GM12878 (cell line): ENCODE results near the gene NEFH. TPM values are rescaled to one million over a fixed set of nuclear protein-coding genes. Genes with fewer than 3 reads are reported as not detected.
A peak's percentile ranks its signal among the peaks of the same experiment; 100 is the strongest.

Experiments
- ATAC-seq: fragments of 200-7000 bp; cut with Tn5 transposase; 3 replicates; pipeline ENCODE4 v1.9.1; 2020; ENCODE audit warnings: mild to moderate bottlenecking, moderate library complexity
- BruUV-seq: library from RNA; stranded (reverse); fragments of 400-500 nt; replicated peaks from 2 replicates; lab custom pipeline; 2021; lab: Mats Ljungman, UMichigan
- CTCF ChIA-PET: fragments of 300-600 bp; sonication (Branson Sonifier 250); formaldehyde crosslinking; extraction: SDS; loops from one replicate; lab custom pipeline; 2021; ENCODE audit warnings: inconsistent platforms; lab: Yijun Ruan, JAX
- POLR2A ChIA-PET: fragments of 350-600 bp; formaldehyde crosslinking; extraction: SDS; loops from one replicate; lab custom pipeline; 2021; ENCODE audit warnings: inconsistent platforms; lab: Charles Lee
- RAD21 ChIA-PET: fragments of 300-600 bp; sonication (Branson Sonifier 250); formaldehyde crosslinking; loops from one replicate; lab custom pipeline; 2023; ENCODE audit warnings: antibody characterized with exemption; ENCODE audit not compliant: unreplicated experiment; lab: Charles Lee
- SMC1A ChIA-PET: fragments of 300-600 bp; sonication (Branson Sonifier 250); formaldehyde crosslinking; loops from one replicate; lab custom pipeline; 2023; ENCODE audit not compliant: unreplicated experiment, uncharacterized antibody; lab: Charles Lee
- DNase-seq: peaks from one replicate; pipeline ENCODE4 v3.0.0-alpha.2; 2011; ENCODE audit warnings: low read depth, low spot score
- FAIRE-seq: peaks from 3 replicates; lab custom pipeline; 2011; peaks lifted over from hg19 to GRCh38; lab: Jason Lieb, UNC
- H2AFZ ChIP-seq: 2 replicates; pipeline ENCODE4 v1.6.0; 2011; ENCODE audit warnings: low read depth, low read length, control low read depth; ENCODE audit not compliant: control insufficient read depth
- H3K27ac ChIP-seq: 2 replicates; pipeline ENCODE4 v1.5.1; 2011; ENCODE audit warnings: control low read depth; ENCODE audit not compliant: control insufficient read depth, insufficient read depth
- H3K27me3 ChIP-seq, 2 experiments: replicated peaks in 1 of 2; 2 replicates each; pipeline versions ENCODE4 v1.6.0 to v1.6.1; 2011; ENCODE audit warnings: low read length in 1 of 2; ENCODE audit not compliant: control insufficient read depth in 2 of 2, insufficient read depth in 2 of 2
- H3K36me3 ChIP-seq, 2 experiments: 2 replicates each; pipeline ENCODE4 v1.5.1; 2011; ENCODE audit warnings: low read length in 1 of 2; ENCODE audit not compliant: control insufficient read depth in 2 of 2, insufficient read depth in 2 of 2
- H3K4me1 ChIP-seq: 2 replicates; pipeline ENCODE4 v1.6.1; 2011; ENCODE audit warnings: mild to moderate bottlenecking, low read length, moderate library complexity, mixed read lengths; ENCODE audit not compliant: control insufficient read depth, insufficient read depth
- H3K4me2 ChIP-seq: 2 replicates; pipeline ENCODE4 v1.6.0; 2011; ENCODE audit warnings: control low read depth; ENCODE audit not compliant: control insufficient read depth, insufficient read depth
- H3K4me3 ChIP-seq: fragments of 200-600 bp; sonication (generic); 2 replicates; pipeline ENCODE4 v1.5.1; 2016
- H3K79me2 ChIP-seq: 2 replicates; pipeline ENCODE4 v1.6.0; 2011; ENCODE audit warnings: low read length; ENCODE audit not compliant: control insufficient read depth, insufficient read depth
- H3K9ac ChIP-seq: 2 replicates; pipeline ENCODE4 v1.8.0; 2011; ENCODE audit warnings: low read length, control low read depth, mixed read lengths; ENCODE audit not compliant: control insufficient read depth, insufficient read depth
- H3K9me3 ChIP-seq: replicated peaks from 3 replicates; pipeline ENCODE4 v1.5.1; 2011; ENCODE audit warnings: mild to moderate bottlenecking, low read length; ENCODE audit not compliant: control insufficient read depth, insufficient read depth
- H4K20me1 ChIP-seq: 2 replicates; pipeline ENCODE4 v1.6.0; 2011; ENCODE audit not compliant: control insufficient read depth, insufficient read depth
- BMI1 ChIP-seq: fragments of 450-650 bp; IDR thresholded peaks from 2 replicates; pipeline ENCODE4 v1.6.1; 2016; ENCODE audit warnings: mild to moderate bottlenecking, moderate library complexity, borderline replicate concordance
- ZZZ3 ChIP-seq: IDR thresholded peaks from 2 replicates; pipeline ENCODE4 v1.6.1; 2011; ENCODE audit warnings: low read depth; ENCODE audit not compliant: control insufficient read depth, insufficient read length
- WGBS: methylation state at CpG from one replicate; pipeline ENCODE4 v1.1.6; 2016; ENCODE audit warnings: low lambda C conversion rate; ENCODE audit not compliant: insufficient replicate concordance, insufficient coverage; ENCODE audit errors: missing lambda C conversion rate; 5-methylcytosine and 5-hydroxymethylcytosine counted together
- in situ Hi-C: fragments of 300-500 bp; cut with MboI; formaldehyde crosslinking; loops from 9 replicates; pipeline ENCODE4 v1.14.3; 2018; ENCODE audit warnings: mixed read lengths
- intact Hi-C: fragments of 100-400 bp; cut with micrococcal nuclease; formaldehyde crosslinking; loops from one replicate; pipeline ENCODE4 v1.14.2; 2022; ENCODE audit not compliant: unreplicated experiment
- polyA plus RNA-seq, 11 experiments: library from polyadenylated mRNA; depleted of rRNA in 4 of 11; unstranded in 6 of 11; stranded (reverse) in 5 of 11; fragments of >200 nt; fragmentation: Nextera tagmentation in 4 of 11; fragmentation: Illumina TruSeq in 1 of 11; extraction: Ambion mirVana in 4 of 11; extraction: Trizol in 1 of 11; gene quantifications; 1 replicate in 1 of 11; 2 replicates in 10 of 11; pipeline versions ENCODE4 v1.2.1 to v1.2.3, GENCODE V29; 2011 to 2016; ENCODE audit warnings: inconsistent platforms in 2 of 11, missing spikeins in 2 of 11, low read depth in 1 of 11
- total RNA-seq, 4 experiments: library from RNA; depleted of rRNA in 3 of 4; stranded (reverse); fragments of >200 nt in 3 of 4; fragmentation: Illumina TruSeq in 1 of 4; extraction: Trizol in 1 of 4; gene quantifications; 2 replicates each; pipeline versions ENCODE4 v1.2.1 to v1.2.3, GENCODE V29; 2013 to 2021
- TF ChIP-seq, protein P1 (sequence below): fragments of 450-650 bp; IDR thresholded peaks from 2 replicates; pipeline ENCODE4 v1.6.1; 2017; ENCODE audit warnings: mild to moderate bottlenecking, moderate library complexity
- TF ChIP-seq, protein P2 (sequence below): IDR thresholded peaks from 2 replicates; pipeline ENCODE4 v1.6.1; 2012; ENCODE audit warnings: low read depth, low read length, improper control_type of control experiment
- TF ChIP-seq, protein P3 (sequence below): IDR thresholded peaks from 2 replicates; pipeline ENCODE4 v1.6.1; 2012; ENCODE audit warnings: mild to moderate bottlenecking, low read depth, low read length

Gene NEFH
- total and polyA plus RNA-seq, 10 of the 15 experiments (the other 5 are each of a cell fraction or from before 2014, with no cell fraction given) = 0.02 to 0.25 (median 0.09) TPM

DNA sequence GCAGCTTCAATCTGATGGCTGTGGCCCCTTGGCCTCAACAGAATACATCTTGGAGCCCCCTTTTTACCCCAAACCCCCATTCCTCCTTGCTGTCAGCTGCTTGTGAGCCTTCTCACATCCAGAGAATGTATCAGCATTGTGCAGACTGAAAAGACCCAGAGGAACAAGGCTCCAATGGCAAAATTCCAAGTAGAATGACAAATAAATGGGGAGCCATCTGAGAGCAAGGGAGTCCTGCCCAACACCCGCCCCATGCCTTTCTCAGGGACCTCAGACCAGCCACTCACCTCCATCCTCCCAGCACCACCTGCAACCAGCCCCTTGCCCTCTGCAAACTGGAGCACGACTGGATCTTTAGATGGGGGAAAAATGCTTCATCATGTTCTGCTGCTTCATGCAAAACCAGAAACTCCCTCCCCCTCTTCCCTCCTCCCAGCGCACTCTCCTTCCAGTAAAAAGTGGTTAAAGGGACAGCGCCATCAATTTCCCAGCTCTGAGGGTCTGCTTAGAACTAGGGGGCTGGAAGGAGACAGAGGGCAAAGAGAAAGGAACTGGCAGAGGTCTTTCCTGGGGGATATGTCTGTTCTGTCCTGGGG is 2.2 kb upstream of the NEFH start (continued):
- TF ChIP-seq, protein P1, sequence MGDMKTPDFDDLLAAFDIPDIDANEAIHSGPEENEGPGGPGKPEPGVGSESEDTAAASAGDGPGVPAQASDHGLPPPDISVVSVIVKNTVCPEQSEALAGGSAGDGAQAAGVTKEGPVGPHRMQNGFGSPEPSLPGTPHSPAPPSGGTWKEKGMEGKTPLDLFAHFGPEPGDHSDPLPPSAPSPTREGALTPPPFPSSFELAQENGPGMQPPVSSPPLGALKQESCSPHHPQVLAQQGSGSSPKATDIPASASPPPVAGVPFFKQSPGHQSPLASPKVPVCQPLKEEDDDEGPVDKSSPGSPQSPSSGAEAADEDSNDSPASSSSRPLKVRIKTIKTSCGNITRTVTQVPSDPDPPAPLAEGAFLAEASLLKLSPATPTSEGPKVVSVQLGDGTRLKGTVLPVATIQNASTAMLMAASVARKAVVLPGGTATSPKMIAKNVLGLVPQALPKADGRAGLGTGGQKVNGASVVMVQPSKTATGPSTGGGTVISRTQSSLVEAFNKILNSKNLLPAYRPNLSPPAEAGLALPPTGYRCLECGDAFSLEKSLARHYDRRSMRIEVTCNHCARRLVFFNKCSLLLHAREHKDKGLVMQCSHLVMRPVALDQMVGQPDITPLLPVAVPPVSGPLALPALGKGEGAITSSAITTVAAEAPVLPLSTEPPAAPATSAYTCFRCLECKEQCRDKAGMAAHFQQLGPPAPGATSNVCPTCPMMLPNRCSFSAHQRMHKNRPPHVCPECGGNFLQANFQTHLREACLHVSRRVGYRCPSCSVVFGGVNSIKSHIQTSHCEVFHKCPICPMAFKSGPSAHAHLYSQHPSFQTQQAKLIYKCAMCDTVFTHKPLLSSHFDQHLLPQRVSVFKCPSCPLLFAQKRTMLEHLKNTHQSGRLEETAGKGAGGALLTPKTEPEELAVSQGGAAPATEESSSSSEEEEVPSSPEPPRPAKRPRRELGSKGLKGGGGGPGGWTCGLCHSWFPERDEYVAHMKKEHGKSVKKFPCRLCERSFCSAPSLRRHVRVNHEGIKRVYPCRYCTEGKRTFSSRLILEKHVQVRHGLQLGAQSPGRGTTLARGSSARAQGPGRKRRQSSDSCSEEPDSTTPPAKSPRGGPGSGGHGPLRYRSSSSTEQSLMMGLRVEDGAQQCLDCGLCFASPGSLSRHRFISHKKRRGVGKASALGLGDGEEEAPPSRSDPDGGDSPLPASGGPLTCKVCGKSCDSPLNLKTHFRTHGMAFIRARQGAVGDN = no peak
- TF ChIP-seq, protein P2, sequence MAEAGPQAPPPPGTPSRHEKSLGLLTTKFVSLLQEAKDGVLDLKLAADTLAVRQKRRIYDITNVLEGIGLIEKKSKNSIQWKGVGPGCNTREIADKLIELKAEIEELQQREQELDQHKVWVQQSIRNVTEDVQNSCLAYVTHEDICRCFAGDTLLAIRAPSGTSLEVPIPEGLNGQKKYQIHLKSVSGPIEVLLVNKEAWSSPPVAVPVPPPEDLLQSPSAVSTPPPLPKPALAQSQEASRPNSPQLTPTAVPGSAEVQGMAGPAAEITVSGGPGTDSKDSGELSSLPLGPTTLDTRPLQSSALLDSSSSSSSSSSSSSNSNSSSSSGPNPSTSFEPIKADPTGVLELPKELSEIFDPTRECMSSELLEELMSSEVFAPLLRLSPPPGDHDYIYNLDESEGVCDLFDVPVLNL = no peak
- no peak for TF ChIP-seq ZZZ3

DNA sequence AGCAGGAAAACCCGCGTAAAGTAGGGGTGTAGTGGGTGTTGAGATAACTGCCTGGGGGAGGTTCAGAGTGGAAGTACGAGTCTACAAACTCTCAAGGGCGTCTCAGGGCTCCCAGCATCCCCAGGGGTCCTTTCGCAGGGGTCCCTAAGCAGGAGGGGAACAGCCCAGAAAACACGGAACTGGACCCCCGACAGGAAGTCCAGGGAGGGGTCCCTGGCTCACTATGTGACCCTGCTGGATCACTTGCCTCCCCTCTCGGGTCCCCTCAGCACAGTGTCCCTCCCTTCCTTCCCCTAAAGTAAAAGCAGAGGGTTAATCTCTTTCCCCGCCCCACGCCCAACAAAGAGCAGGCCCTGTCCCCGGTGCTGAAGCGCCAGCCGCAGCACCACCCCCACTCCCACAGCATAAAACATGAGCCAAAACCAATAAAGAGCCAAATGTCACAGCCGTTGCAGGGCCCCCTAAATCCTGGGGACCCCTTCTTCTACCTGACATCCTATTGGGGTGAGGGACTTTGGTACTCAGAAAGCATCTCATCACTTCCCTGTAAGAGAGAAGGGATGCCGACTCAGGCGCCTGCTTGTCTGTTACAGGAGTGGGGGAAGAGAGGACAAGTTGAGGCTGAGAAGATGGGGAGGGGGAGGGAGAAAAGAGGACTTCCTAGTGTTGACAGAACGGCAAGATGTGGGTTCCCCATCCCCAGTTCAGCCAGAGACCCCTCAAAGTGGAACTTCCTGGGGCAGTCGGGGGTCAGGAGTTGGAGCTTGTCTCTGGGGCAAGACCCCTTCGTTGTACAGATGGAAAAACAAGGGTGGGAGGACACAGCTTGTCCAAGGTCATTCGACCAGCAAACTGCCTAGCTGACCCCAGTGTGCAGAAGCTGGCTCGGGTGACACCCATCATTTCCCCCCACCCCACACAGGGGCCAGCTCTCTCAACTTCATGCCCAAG is 1.4 kb upstream of the NEFH start:
- H3K27ac ChIP-seq = no peak overlapping the region
- H3K4me3 ChIP-seq = no peak overlapping the region
- in situ Hi-C loops = no loop called here
- peaks cover 0 to 3% of the 10 kb centered on the region in 2 experiments; a peak in 3 of 4 replicates for H3K27me3 ChIP-seq
- ATAC-seq (peak; percentile 29; the same call in 1 of the 3 replicates), DNase-seq (no peak), FAIRE-seq (no peak)
- TF ChIP-seq, protein P3, sequence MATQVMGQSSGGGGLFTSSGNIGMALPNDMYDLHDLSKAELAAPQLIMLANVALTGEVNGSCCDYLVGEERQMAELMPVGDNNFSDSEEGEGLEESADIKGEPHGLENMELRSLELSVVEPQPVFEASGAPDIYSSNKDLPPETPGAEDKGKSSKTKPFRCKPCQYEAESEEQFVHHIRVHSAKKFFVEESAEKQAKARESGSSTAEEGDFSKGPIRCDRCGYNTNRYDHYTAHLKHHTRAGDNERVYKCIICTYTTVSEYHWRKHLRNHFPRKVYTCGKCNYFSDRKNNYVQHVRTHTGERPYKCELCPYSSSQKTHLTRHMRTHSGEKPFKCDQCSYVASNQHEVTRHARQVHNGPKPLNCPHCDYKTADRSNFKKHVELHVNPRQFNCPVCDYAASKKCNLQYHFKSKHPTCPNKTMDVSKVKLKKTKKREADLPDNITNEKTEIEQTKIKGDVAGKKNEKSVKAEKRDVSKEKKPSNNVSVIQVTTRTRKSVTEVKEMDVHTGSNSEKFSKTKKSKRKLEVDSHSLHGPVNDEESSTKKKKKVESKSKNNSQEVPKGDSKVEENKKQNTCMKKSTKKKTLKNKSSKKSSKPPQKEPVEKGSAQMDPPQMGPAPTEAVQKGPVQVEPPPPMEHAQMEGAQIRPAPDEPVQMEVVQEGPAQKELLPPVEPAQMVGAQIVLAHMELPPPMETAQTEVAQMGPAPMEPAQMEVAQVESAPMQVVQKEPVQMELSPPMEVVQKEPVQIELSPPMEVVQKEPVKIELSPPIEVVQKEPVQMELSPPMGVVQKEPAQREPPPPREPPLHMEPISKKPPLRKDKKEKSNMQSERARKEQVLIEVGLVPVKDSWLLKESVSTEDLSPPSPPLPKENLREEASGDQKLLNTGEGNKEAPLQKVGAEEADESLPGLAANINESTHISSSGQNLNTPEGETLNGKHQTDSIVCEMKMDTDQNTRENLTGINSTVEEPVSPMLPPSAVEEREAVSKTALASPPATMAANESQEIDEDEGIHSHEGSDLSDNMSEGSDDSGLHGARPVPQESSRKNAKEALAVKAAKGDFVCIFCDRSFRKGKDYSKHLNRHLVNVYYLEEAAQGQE = peak; percentile 89
- no peak for TF ChIP-seq BMI1
- H3K79me2 ChIP-seq = no peaks in the 10 kb centered on the region
- H3K4me1 ChIP-seq = peaks cover 8% of the 10 kb centered on the region; the same call in 1 of the 2 replicates
- RAD21 ChIA-PET = no interaction called here
- SMC1A ChIA-PET = no interaction called here
- no peaks in the 10 kb centered on the region for H4K20me1 ChIP-seq
- H3K9me3 ChIP-seq = no peaks in the 10 kb centered on the region; the same call in 2 of the 3 replicates
- no peaks in the 10 kb centered on the region for H3K36me3 ChIP-seq
- H3K9ac ChIP-seq = no peak overlapping the region
- intact Hi-C loops = no loop called here
- CTCF ChIA-PET = no interaction called here
- WGBS = 10% methylated on average over 21 of the region's 21 CpGs
- POLR2A ChIA-PET = no interaction called here
- H3K4me2 ChIP-seq = no peak overlapping the region
- BruUV-seq = no TSS peak
- H2AFZ ChIP-seq = no peak overlapping the region
